ENCODE results near the gene CD3E.

- TF ChIP-seq RBAK (CRISPR knock-in tag; IDR thresholded peaks at IDR 0.05) = no peak
- TF ChIP-seq ZFP37 (CRISPR knock-in tag; IDR thresholded peaks at IDR 0.05; ENCODE audit: borderline replicate concordance) = no peak
- TF ChIP-seq, protein P1, sequence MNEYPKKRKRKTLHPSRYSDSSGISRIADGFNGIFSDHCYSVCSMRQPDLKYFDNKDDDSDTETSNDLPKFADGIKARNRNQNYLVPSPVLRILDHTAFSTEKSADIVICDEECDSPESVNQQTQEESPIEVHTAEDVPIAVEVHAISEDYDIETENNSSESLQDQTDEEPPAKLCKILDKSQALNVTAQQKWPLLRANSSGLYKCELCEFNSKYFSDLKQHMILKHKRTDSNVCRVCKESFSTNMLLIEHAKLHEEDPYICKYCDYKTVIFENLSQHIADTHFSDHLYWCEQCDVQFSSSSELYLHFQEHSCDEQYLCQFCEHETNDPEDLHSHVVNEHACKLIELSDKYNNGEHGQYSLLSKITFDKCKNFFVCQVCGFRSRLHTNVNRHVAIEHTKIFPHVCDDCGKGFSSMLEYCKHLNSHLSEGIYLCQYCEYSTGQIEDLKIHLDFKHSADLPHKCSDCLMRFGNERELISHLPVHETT (CRISPR knock-in tag; conservative IDR thresholded peaks at IDR 0.05) = no peak
- no peak for TF ChIP-seq SKIL (CRISPR knock-in tag; IDR thresholded peaks at IDR 0.05; ENCODE audit: borderline replicate concordance)
- TF ChIP-seq, protein P2, sequence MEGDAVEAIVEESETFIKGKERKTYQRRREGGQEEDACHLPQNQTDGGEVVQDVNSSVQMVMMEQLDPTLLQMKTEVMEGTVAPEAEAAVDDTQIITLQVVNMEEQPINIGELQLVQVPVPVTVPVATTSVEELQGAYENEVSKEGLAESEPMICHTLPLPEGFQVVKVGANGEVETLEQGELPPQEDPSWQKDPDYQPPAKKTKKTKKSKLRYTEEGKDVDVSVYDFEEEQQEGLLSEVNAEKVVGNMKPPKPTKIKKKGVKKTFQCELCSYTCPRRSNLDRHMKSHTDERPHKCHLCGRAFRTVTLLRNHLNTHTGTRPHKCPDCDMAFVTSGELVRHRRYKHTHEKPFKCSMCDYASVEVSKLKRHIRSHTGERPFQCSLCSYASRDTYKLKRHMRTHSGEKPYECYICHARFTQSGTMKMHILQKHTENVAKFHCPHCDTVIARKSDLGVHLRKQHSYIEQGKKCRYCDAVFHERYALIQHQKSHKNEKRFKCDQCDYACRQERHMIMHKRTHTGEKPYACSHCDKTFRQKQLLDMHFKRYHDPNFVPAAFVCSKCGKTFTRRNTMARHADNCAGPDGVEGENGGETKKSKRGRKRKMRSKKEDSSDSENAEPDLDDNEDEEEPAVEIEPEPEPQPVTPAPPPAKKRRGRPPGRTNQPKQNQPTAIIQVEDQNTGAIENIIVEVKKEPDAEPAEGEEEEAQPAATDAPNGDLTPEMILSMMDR (CRISPR knock-in tag; IDR thresholded peaks at IDR 0.05) = no peak
- TF ChIP-seq CREB1 (IDR thresholded peaks at IDR 0.05) = no peak
- no peak for TF ChIP-seq CREB1 (CRISPR knock-in tag; IDR thresholded peaks at IDR 0.05)
Observed at GRCh38 chr11:118305726-118306125, 1.2 kb downstream of the CD3E start.
